ENCODE data around the gene ADPRM. TPM values are rescaled to one million over a fixed set of nuclear protein-coding genes. Genes with fewer than 3 reads are reported as not detected.
A peak's percentile ranks its signal among the peaks of the same experiment; 100 is the strongest.

Gene ADPRM
- total and polyA plus RNA-seq, 7 donors, result 7.4 to 16.6 (median 11.4) TPM

- H3K4me3 ChIP-seq, result no peak overlapping the region
- no peaks in the 10 kb centered on the region for H3K36me3 ChIP-seq
- TF ChIP-seq CTCF (IDR thresholded peaks at IDR 0.05) (peak; percentile 49 to 79 (median 68)), EP300 (IDR thresholded peaks at IDR 0.05) (no peak)
- H3K27me3 ChIP-seq, result no peaks in the 10 kb centered on the region
- no peaks in the 10 kb centered on the region for H3K4me1 ChIP-seq
- no peaks in the 10 kb centered on the region for H3K9me3 ChIP-seq
- intact Hi-C loops (cut with DNase I), result loop anchor here (1.0 kb wide), 1 partner anchor 108 kb away; no protein-coding TSS in a partner anchor
- peak; percentile 80 for DNase-seq
- WGBS, 2 donors, result 4 to 14% methylated on average over 6 of the region's 6 CpGs
- no peak overlapping the region for H3K27ac ChIP-seq
Measured at GRCh38 chr17:10737168-10737622, 39.8 kb downstream of the ADPRM start.

- intact Hi-C loops (cut with DNase I), result loop anchor here (1.0 kb wide), 1 partner anchor 108 kb away; no protein-coding TSS in a partner anchor
Measured at GRCh38 chr17:10737736-10738135, 40.3 kb downstream of the ADPRM start.

GRCh38 chr17:10738521-10739258 is 41.3 kb downstream of the ADPRM start:
- H3K36me3 ChIP-seq, result no peaks in the 10 kb centered on the region
- DNase-seq, result peak; percentile 59
- no peaks in the 10 kb centered on the region for H3K27me3 ChIP-seq
- WGBS, 2 donors, result 27 to 58% methylated on average over 5 of the region's 5 CpGs
- peak overlapping the region in 1 of 4 donors; percentile 7 for H3K27ac ChIP-seq
- TF ChIP-seq POLR2A (IDR thresholded peaks at IDR 0.05), result no peak
- no peak for TF ChIP-seq CTCF (IDR thresholded peaks at IDR 0.05)
- no peak for TF ChIP-seq POLR2AphosphoS5 (IDR thresholded peaks at IDR 0.05)
- TF ChIP-seq EP300 (IDR thresholded peaks at IDR 0.05), result no peak
- H3K4me1 ChIP-seq, result no peaks in the 10 kb centered on the region
- H3K9me3 ChIP-seq, result no peaks in the 10 kb centered on the region
- intact Hi-C loops (cut with DNase I), result no loop called here
- no peak overlapping the region for H3K4me3 ChIP-seq

More at GRCh38 chr17:10737736-10738135, 40.3 kb downstream of the ADPRM start:
- TF ChIP-seq POLR2AphosphoS5 (IDR thresholded peaks at IDR 0.05), result no peak
- no peak for TF ChIP-seq POLR2A (IDR thresholded peaks at IDR 0.05)
- H3K4me1 ChIP-seq, result no peaks in the 10 kb centered on the region
- 28 to 67% methylated on average over 3 of the region's 3 CpGs for WGBS, 2 donors
- H3K36me3 ChIP-seq, result no peaks in the 10 kb centered on the region
- H3K9me3 ChIP-seq, result no peaks in the 10 kb centered on the region
- no peak overlapping the region for H3K4me3 ChIP-seq
- H3K27ac ChIP-seq, result no peak overlapping the region
- no peaks in the 10 kb centered on the region for H3K27me3 ChIP-seq
- peak; percentile 61 for DNase-seq

- H3K4me3 ChIP-seq, result no peak overlapping the region
- H3K36me3 ChIP-seq, result no peaks in the 10 kb centered on the region
- no peaks in the 10 kb centered on the region for H3K9me3 ChIP-seq
- peak; percentile 52 for DNase-seq
- intact Hi-C loops (cut with DNase I), result no loop called here
- 85 to 87% methylated on average over 5 of the region's 5 CpGs for WGBS, 2 donors
- no peaks in the 10 kb centered on the region for H3K27me3 ChIP-seq
- TF ChIP-seq POLR2AphosphoS5 (IDR thresholded peaks at IDR 0.05) (no peak), POLR2A (IDR thresholded peaks at IDR 0.05) (no peak), CTCF (IDR thresholded peaks at IDR 0.05) (no peak), EP300 (IDR thresholded peaks at IDR 0.05) (no peak)
- no peak overlapping the region for H3K27ac ChIP-seq
- no peaks in the 10 kb centered on the region for H3K4me1 ChIP-seq
Measured at GRCh38 chr17:10739386-10739785, 42.0 kb downstream of the ADPRM start.

GRCh38 chr17:10741416-10742135 is 44.2 kb downstream of the ADPRM start:
- Histone ChIP-seq H3K4me3 (no peak overlapping the region), H3K36me3 (no peaks in the 10 kb centered on the region), H3K27me3 (no peaks in the 10 kb centered on the region), H3K4me1 (no peaks in the 10 kb centered on the region), H3K9me3 (no peaks in the 10 kb centered on the region), H3K27ac (no peak overlapping the region)
- WGBS, 2 donors, result 89 to 93% methylated on average over 10 of the region's 10 CpGs
- DNase-seq, result peak; percentile 50
- intact Hi-C loops (cut with DNase I), result loop anchor here (10.0 kb wide), 1 partner anchor 563 kb away; no protein-coding TSS in a partner anchor
- TF ChIP-seq POLR2A (IDR thresholded peaks at IDR 0.05) (no peak), CTCF (IDR thresholded peaks at IDR 0.05) (no peak), POLR2AphosphoS5 (IDR thresholded peaks at IDR 0.05) (no peak), EP300 (IDR thresholded peaks at IDR 0.05) (no peak)

Measured in sigmoid colon (tissue), 7 donors.